Sigmoid colon (tissue), 7 donors: ENCODE results near the gene PAQR8. TPM values are rescaled to one million over a fixed set of nuclear protein-coding genes. Genes with fewer than 3 reads are reported as not detected.
"Not testable (repeated sequence)": the region's sequence is repeated elsewhere in the genome, so short reads cannot be mapped to it uniquely, and the experiment has no call there.

Source experiments
- DNase-seq: peaks from one replicate; pipeline ENCODE4 v3.0.0-alpha.2; 2019
- H3K27ac ChIP-seq, 4 donors: fragments of 200-600 bp; sonication (generic); one replicate each; pipeline ENCODE4 v1.5.1; 2016 to 2019; ENCODE audit warnings: mild to moderate bottlenecking in 1 of 4
- H3K27me3 ChIP-seq, 3 donors: fragments of 200-600 bp; sonication (generic); one replicate each; pipeline ENCODE4 v1.5.1; 2019; ENCODE audit warnings: mild to moderate bottlenecking in 1 of 3
- H3K36me3 ChIP-seq, 4 donors: fragments of 200-600 bp; sonication (generic); one replicate each; pipeline ENCODE4 v1.5.1; 2016 to 2019
- H3K4me1 ChIP-seq, 4 donors: fragments of 200-600 bp; sonication (generic); one replicate each; pipeline ENCODE4 v1.5.1; 2017 to 2019
- H3K4me3 ChIP-seq, 4 donors: fragments of 200-600 bp; sonication (generic); one replicate each; pipeline ENCODE4 v1.5.1; 2017 to 2019; ENCODE audit warnings: mild to moderate bottlenecking in 2 of 4, moderate library complexity in 1 of 4
- H3K9me3 ChIP-seq, 4 donors: fragments of 200-600 bp in 3 of 4; sonication (generic) in 3 of 4; one replicate each; pipeline versions ENCODE4 v1.5.1 to v1.6.1; 2013 to 2019
- EP300 ChIP-seq, 4 donors: sonication (generic); formaldehyde crosslinking; IDR thresholded peaks; one replicate each; pipeline ENCODE4 v1.6.1; 2017; ENCODE audit warnings: antibody characterized with exemption in 4 of 4
- POLR2A ChIP-seq, 2 donors: fragments of 450-650 bp; IDR thresholded peaks; one replicate each; pipeline ENCODE4 v1.6.1; 2016; ENCODE audit warnings: antibody characterized with exemption in 2 of 2, mild to moderate bottlenecking in 2 of 2, moderate library complexity in 2 of 2
- POLR2AphosphoS5 ChIP-seq, 4 donors: sonication (generic); formaldehyde crosslinking; IDR thresholded peaks; one replicate each; pipeline ENCODE4 v1.6.1; 2017; ENCODE audit warnings: antibody characterized with exemption in 4 of 4
- WGBS, 2 donors: extraction: QIAGEN DNeasy Blood & Tissue Kit; methylation state at CpG; one replicate each; pipeline ENCODE4 v1.1.7; 2013; 5-methylcytosine and 5-hydroxymethylcytosine counted together
- intact Hi-C: fragments of 100-400 bp; cut with DNase I; formaldehyde crosslinking; loops from one replicate; pipeline ENCODE4 v1.15.1; 2023
- polyA plus RNA-seq, 3 donors: library from polyadenylated mRNA; stranded (reverse); fragments of 200-250 nt; gene quantifications; one replicate each; pipeline ENCODE4 v1.2.3, GENCODE V29; 2013
- total RNA-seq, 4 donors: library from RNA; depleted of rRNA; stranded (reverse); fragments of >200 nt; gene quantifications; one replicate each; pipeline ENCODE4 v1.1.0, GENCODE V29; 2016
- TF ChIP-seq, protein P1 (sequence below), 4 experiments: fragments of 450-650 bp in 3 of 4; fragments of 200-600 bp in 1 of 4; IDR thresholded peaks; one replicate each; pipeline ENCODE4 v1.5.1; 2016 to 2019; ENCODE audit warnings: antibody characterized with exemption in 4 of 4, mild to moderate bottlenecking in 3 of 4, moderate library complexity in 2 of 4
- donor health status: healthy with polysubstance abuse.
- donor health status: Bipolar disorder and iron deficiency.
- donor health status: healthy.

The PAQR8 gene
- total and polyA plus RNA-seq, 7 donors = 12.2 to 49.2 (median 15.6) TPM

DNA sequence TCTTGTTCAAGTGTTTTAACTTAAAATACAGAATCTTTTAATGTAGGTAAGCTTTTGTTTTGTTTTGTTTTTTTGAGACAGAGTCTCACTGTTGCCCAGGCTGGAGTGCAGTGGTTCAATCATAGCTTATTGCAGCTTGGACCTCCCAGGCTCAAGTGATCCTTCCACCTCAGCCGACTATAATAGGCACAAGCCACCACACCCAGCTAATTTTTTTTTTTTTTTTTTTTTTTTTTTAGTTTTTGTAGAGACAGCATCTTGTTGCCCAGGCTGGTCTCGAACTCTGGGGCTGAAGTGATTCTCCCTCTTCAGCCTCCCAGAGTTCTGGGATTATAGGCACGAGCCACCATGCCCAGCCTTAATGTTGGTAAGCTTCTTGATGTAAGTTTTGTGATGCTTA lies 61.5 kb downstream of the PAQR8 start:
- H3K27me3 ChIP-seq = no peaks in the 10 kb centered on the region
- no peak for TF ChIP-seq EP300 (IDR thresholded peaks at IDR 0.05)
- TF ChIP-seq, protein P1, sequence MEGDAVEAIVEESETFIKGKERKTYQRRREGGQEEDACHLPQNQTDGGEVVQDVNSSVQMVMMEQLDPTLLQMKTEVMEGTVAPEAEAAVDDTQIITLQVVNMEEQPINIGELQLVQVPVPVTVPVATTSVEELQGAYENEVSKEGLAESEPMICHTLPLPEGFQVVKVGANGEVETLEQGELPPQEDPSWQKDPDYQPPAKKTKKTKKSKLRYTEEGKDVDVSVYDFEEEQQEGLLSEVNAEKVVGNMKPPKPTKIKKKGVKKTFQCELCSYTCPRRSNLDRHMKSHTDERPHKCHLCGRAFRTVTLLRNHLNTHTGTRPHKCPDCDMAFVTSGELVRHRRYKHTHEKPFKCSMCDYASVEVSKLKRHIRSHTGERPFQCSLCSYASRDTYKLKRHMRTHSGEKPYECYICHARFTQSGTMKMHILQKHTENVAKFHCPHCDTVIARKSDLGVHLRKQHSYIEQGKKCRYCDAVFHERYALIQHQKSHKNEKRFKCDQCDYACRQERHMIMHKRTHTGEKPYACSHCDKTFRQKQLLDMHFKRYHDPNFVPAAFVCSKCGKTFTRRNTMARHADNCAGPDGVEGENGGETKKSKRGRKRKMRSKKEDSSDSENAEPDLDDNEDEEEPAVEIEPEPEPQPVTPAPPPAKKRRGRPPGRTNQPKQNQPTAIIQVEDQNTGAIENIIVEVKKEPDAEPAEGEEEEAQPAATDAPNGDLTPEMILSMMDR (IDR thresholded peaks at IDR 0.05) = no peak

GRCh38 chr6:52423971-52424381 lies 62.0 kb downstream of the PAQR8 start:
- DNase-seq = no peak
- peaks cover 0 to 14% (median 12%) of the 10 kb centered on the region in 4 donors for H3K4me1 ChIP-seq
- TF ChIP-seq POLR2A (IDR thresholded peaks at IDR 0.05) (no peak), POLR2AphosphoS5 (IDR thresholded peaks at IDR 0.05) (peak in 1 of 4 donors; percentile 24)
- no peaks in the 10 kb centered on the region for H3K27me3 ChIP-seq
- intact Hi-C loops = loop anchor here (5.0 kb wide), 1 partner anchor 93 kb away; no protein-coding TSS in a partner anchor
- WGBS, 2 donors = 87 to 90% methylated on average over 8 of the region's 8 CpGs
- peak overlapping the region; percentile 13 to 58 (median 44) for H3K27ac ChIP-seq
- peaks cover 0 to 17% (median 0%) of the 10 kb centered on the region in 4 donors for H3K36me3 ChIP-seq
- H3K9me3 ChIP-seq = no peaks in the 10 kb centered on the region
- H3K4me3 ChIP-seq = no peak overlapping the region

More for the DNA sequence above, 61.5 kb downstream of the PAQR8 start:
- 64 to 77% methylated on average over 3 of the region's 3 CpGs for WGBS, 2 donors
- H3K9me3 ChIP-seq = no peaks in the 10 kb centered on the region
- H3K4me3 ChIP-seq = no peak overlapping the region
- peaks cover 0 to 14% (median 12%) of the 10 kb centered on the region in 4 donors for H3K4me1 ChIP-seq
- intact Hi-C loops = loop anchor here (5.0 kb wide), 1 partner anchor 94 kb away; no protein-coding TSS in a partner anchor
- H3K36me3 ChIP-seq = peaks cover 0 to 17% (median 0%) of the 10 kb centered on the region in 4 donors
- DNase-seq = no peak
- H3K27ac ChIP-seq = peak overlapping the region; percentile 13 to 58 (median 44)

DNA sequence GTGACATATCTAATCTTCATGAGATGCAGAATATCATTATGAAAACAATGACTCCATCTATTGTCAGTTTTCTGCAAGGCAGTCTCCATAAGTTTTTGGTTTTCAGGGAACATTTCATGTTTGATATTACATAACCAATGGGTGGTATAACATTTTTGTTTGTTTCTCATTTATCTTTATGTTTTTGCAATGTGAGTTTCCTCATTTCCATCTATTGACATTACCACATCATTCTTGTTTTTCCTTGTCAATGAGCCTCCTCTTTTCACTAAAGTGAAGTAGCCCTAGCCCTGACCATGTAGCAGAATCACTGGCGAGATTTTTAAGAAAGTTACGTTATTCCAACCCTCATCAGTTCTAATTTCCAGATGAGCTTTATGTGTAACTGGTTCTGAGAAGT lies 62.6 kb downstream of the PAQR8 start:
- H3K27ac ChIP-seq = peak overlapping the region; percentile 3 to 58 (median 44)
- no peaks in the 10 kb centered on the region for H3K27me3 ChIP-seq
- WGBS, 2 donors = 95 to 96% methylated on average over 2 of the region's 2 CpGs
- H3K9me3 ChIP-seq = no peaks in the 10 kb centered on the region
- peaks cover 0 to 10% (median 7%) of the 10 kb centered on the region in 4 donors for H3K4me1 ChIP-seq
- no peak for TF ChIP-seq POLR2A (IDR thresholded peaks at IDR 0.05)
- TF ChIP-seq, protein P1 (IDR thresholded peaks at IDR 0.05) = no peak
- no peak for TF ChIP-seq EP300 (IDR thresholded peaks at IDR 0.05)
- no peak for TF ChIP-seq POLR2AphosphoS5 (IDR thresholded peaks at IDR 0.05)
- no peak overlapping the region for H3K4me3 ChIP-seq
- H3K36me3 ChIP-seq = peaks cover 0 to 17% (median 0%) of the 10 kb centered on the region in 4 donors
- DNase-seq = no peak
- intact Hi-C loops = loop anchor here (5.0 kb wide), 1 partner anchor 93 kb away; no protein-coding TSS in a partner anchor

DNA sequence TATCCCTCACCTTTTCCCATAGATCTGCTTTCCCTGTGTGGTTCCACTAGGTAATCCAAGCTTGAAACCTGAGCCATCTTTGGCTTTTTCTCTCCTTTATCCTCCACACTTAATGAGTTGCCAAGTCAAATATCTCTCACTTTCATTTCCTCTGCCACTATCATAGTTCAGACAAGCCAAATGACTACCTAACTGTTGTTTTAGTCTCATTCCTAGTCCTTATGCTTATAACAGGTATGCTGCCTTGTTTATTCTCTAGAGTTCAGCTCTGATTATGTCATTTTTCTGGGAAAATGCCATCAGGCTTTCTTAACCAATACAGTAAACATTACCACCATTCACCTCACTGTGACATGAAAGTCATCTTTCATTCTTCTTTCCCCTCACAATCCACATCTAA lies 64.7 kb downstream of the PAQR8 start:
- Histone ChIP-seq H3K27me3 (no peaks in the 10 kb centered on the region), H3K4me3 (no peak overlapping the region), H3K9me3 (no peaks in the 10 kb centered on the region), H3K36me3 (peaks cover 0 to 17% (median 0%) of the 10 kb centered on the region in 4 donors), H3K4me1 (no peaks in the 10 kb centered on the region), H3K27ac (no peak overlapping the region)
- TF ChIP-seq POLR2AphosphoS5 (IDR thresholded peaks at IDR 0.05) (no peak), EP300 (IDR thresholded peaks at IDR 0.05) (no peak), POLR2A (IDR thresholded peaks at IDR 0.05) (no peak)
- TF ChIP-seq, protein P1 (IDR thresholded peaks at IDR 0.05) = no peak
- intact Hi-C loops = no loop called here
- no peak for DNase-seq

- H3K4me1 ChIP-seq, H3K36me3 ChIP-seq, H3K9me3 ChIP-seq, H3K27ac ChIP-seq, H3K27me3 ChIP-seq, intact Hi-C loops, H3K4me3 ChIP-seq, DNase-seq: not testable (repeated sequence)
- WGBS, 2 donors = 78 to 94% methylated on average over 4 of the region's 4 CpGs
Observed at GRCh38 chr6:52433294-52433693, 71.3 kb downstream of the PAQR8 start.

GRCh38 chr6:52435345-52435744 lies 73.4 kb downstream of the PAQR8 start:
- WGBS, 2 donors = 22 to 51% methylated on average over 1 of the region's 1 CpG
- Histone ChIP-seq H3K27ac (no peak overlapping the region), H3K27me3 (no peaks in the 10 kb centered on the region), H3K9me3 (no peaks in the 10 kb centered on the region), H3K4me1 (no peaks in the 10 kb centered on the region), H3K36me3 (peaks cover 0 to 22% (median 3%) of the 10 kb centered on the region in 4 donors), H3K4me3 (no peak overlapping the region)
- intact Hi-C loops = no loop called here
- TF ChIP-seq POLR2AphosphoS5 (IDR thresholded peaks at IDR 0.05) (no peak), POLR2A (IDR thresholded peaks at IDR 0.05) (no peak), EP300 (IDR thresholded peaks at IDR 0.05) (no peak)
- TF ChIP-seq, protein P1 (IDR thresholded peaks at IDR 0.05) = no peak
- no peak for DNase-seq
